CD4-positive, CD25-positive, alpha-beta regulatory T cell (primary cell): ENCODE results near the gene NBAS. TPM values are rescaled to one million over a fixed set of nuclear protein-coding genes. Genes with fewer than 3 reads are reported as not detected.
"Not testable (repeated sequence)": the region's sequence is repeated elsewhere in the genome, so short reads cannot be mapped to it uniquely, and the experiment has no call there.

Source experiments
- ATAC-seq, 2 donors: fragments of 150-1000 bp; cut with Tn5 transposase; one replicate each; pipeline ENCODE4 v1.10.0; 2021; ENCODE audit warnings: low read depth in 2 of 2, moderate number of reproducible peaks in 2 of 2, moderate library complexity in 1 of 2
- DNase-seq, 3 donors: peaks; one replicate each; pipeline versions ENCODE4 v3.0.0 to v3.0.0-alpha.2; 2012 to 2022; ENCODE audit warnings: mixed read lengths in 1 of 3
- H3K27ac ChIP-seq: one replicate; pipeline ENCODE4 v1.7.0; 2013; ENCODE audit warnings: mild to moderate bottlenecking, low read length; ENCODE audit not compliant: insufficient read depth, poor library complexity, severe bottlenecking
- H3K27me3 ChIP-seq: one replicate; pipeline ENCODE4 v1.7.0; 2013; ENCODE audit warnings: low read length; ENCODE audit not compliant: control insufficient read depth, insufficient read depth
- H3K36me3 ChIP-seq: one replicate; pipeline ENCODE4 v1.7.0; 2013; ENCODE audit warnings: mild to moderate bottlenecking, low read length, moderate library complexity; ENCODE audit not compliant: control insufficient read depth, insufficient read depth
- H3K4me1 ChIP-seq: 2 replicates; pipeline ENCODE4 v1.7.0; 2013; ENCODE audit warnings: mild to moderate bottlenecking, low read length; ENCODE audit not compliant: insufficient read depth, control insufficient read depth, poor library complexity, severe bottlenecking
- H3K4me3 ChIP-seq: one replicate; pipeline ENCODE4 v1.7.0; 2013; ENCODE audit warnings: low read depth, mild to moderate bottlenecking, low read length, moderate library complexity
- H3K9me3 ChIP-seq, 2 experiments: 1 replicate in 1 of 2; 2 replicates in 1 of 2; pipeline ENCODE4 v1.7.0; 2013; ENCODE audit warnings: low read length in 2 of 2, mild to moderate bottlenecking in 1 of 2, moderate library complexity in 1 of 2; ENCODE audit not compliant: control insufficient read depth in 2 of 2
- H3K27ac Mint-ChIP-seq, 3 donors: one replicate each; pipeline ENCODE4 v1.8.0; 2020 to 2022; ENCODE audit warnings: mild to moderate bottlenecking in 3 of 3, mixed read lengths in 3 of 3, moderate library complexity in 2 of 3
- H3K27me3 Mint-ChIP-seq: one replicate; pipeline ENCODE4 v1.8.0; 2022; ENCODE audit warnings: mild to moderate bottlenecking, mixed read lengths
- H3K36me3 Mint-ChIP-seq: one replicate; pipeline ENCODE4 v1.8.0; 2020; ENCODE audit warnings: mixed read lengths
- H3K4me1 Mint-ChIP-seq, 4 donors: one replicate each; pipeline ENCODE4 v1.8.0; 2020 to 2022; ENCODE audit warnings: mixed read lengths in 4 of 4, mild to moderate bottlenecking in 1 of 4
- H3K4me3 Mint-ChIP-seq, 4 donors: one replicate each; pipeline ENCODE4 v1.8.0; 2020 to 2022; ENCODE audit warnings: mild to moderate bottlenecking in 4 of 4, mixed read lengths in 4 of 4, moderate library complexity in 3 of 4
- H3K9me3 Mint-ChIP-seq, 7 donors: one replicate each; pipeline ENCODE4 v1.8.0; 2020 to 2022; ENCODE audit warnings: mixed read lengths in 7 of 7, mild to moderate bottlenecking in 3 of 7, moderate library complexity in 2 of 7
- polyA plus RNA-seq, 4 donors: library from polyadenylated mRNA; unstranded; fragments of 300-500 nt; fragmentation: Illumina TruSeq; gene quantifications; one replicate each; pipeline ENCODE4 v1.2.3, GENCODE V29; 2021
- total RNA-seq: library from RNA; stranded (reverse); gene quantifications from one replicate; pipeline ENCODE4 v1.2.3, GENCODE V29; 2022

NBAS gene
- total and polyA plus RNA-seq, 5 donors from 2014 or later = 18.5 to 31.9 (median 19.5) TPM

DNA sequence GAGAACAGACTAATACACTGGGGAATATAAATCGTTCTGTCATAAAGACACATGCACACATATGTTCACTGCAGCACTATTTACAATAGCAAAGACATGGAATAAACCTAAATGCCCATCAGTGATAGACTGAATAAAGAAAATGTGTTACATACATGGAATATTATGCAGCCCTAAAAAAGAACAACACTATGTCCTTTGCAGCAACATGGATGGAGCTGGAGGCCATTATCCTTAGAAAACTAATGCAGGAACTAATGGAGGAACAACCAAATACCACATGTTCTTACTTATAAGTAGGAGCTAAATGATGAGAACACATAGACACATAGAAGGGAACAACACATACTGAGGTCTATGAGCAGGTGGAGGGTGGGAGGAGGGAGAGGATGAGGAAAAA lies 61.9 kb downstream of the NBAS start:
- not testable (repeated sequence) for H3K4me3 Mint-ChIP-seq, H3K27me3 Mint-ChIP-seq, H3K27me3 ChIP-seq, H3K9me3 Mint-ChIP-seq, DNase-seq, H3K27ac ChIP-seq, H3K4me1 ChIP-seq, ATAC-seq, H3K27ac Mint-ChIP-seq, H3K9me3 ChIP-seq, H3K4me3 ChIP-seq
- peaks cover 22% of the 10 kb centered on the region for H3K36me3 ChIP-seq
- Mint-ChIP-seq H3K4me1 (peaks cover 0 to 14% (median 3%) of the 10 kb centered on the region in 4 donors), H3K36me3 (peaks cover 55% of the 10 kb centered on the region)

DNA sequence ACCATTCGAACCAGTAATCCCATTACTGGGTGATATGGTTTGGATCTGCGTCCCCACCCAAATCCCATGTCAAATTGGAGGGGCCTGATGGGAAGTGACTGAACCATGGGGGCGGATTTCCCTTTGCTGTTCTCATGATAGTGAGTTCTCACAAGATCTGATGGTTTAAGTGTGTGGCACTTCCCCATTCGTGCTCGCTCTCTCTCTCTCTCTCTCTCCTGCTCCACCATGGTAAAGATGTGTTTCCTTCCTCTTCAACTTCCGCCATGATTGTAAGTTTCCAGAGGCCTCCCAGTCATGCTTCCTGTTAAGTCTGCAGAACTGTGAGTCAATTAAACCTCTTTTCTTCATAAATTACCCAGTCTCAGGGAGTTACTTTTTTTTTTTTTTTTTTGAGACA lies 62.6 kb downstream of the NBAS start:
- no peak overlapping the region for H3K27ac Mint-ChIP-seq
- Histone ChIP-seq H3K4me3 (no peak overlapping the region), H3K27me3 (no peaks in the 10 kb centered on the region), H3K9me3 (no peaks in the 10 kb centered on the region), H3K27ac (no peak overlapping the region), H3K36me3 (peaks cover 17% of the 10 kb centered on the region), H3K4me1 (no peaks in the 10 kb centered on the region)
- no peaks in the 10 kb centered on the region for H3K9me3 Mint-ChIP-seq
- no peak overlapping the region for H3K4me3 Mint-ChIP-seq
- ATAC-seq = no peak
- H3K27me3 Mint-ChIP-seq = no peaks in the 10 kb centered on the region
- peaks cover 0 to 13% (median 3%) of the 10 kb centered on the region in 4 donors for H3K4me1 Mint-ChIP-seq
- peaks cover 56% of the 10 kb centered on the region for H3K36me3 Mint-ChIP-seq
- no peak for DNase-seq

DNA sequence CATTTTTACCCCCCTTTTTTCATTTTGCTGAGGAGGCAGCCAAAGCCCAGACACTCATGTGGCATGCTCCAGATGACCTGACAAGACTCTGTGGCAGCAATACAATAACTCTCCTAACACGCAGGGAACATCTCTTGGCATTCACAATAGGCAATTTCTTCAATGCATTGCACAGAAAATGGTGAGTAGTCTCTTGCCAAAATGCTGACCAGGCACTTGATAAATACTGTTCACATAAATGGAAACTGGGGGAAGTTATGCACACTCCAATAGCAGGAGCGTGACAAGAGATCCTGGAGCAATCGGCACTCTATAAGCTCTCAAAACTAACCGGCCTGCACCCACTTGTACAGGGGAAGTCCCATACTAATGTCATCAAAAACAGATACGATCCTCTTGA lies 66.3 kb downstream of the NBAS start:
- Mint-ChIP-seq H3K9me3 (no peaks in the 10 kb centered on the region), H3K27ac (no peak overlapping the region), H3K27me3 (no peaks in the 10 kb centered on the region), H3K4me1 (peaks cover 0 to 9% (median 4%) of the 10 kb centered on the region in 4 donors), H3K4me3 (no peak overlapping the region), H3K36me3 (peaks cover 53% of the 10 kb centered on the region)
- peaks cover 8% of the 10 kb centered on the region for H3K36me3 ChIP-seq
- no peaks in the 10 kb centered on the region for H3K9me3 ChIP-seq
- no peak overlapping the region for H3K4me3 ChIP-seq
- no peak for ATAC-seq
- DNase-seq = no peak
- H3K4me1 ChIP-seq = no peaks in the 10 kb centered on the region
- no peaks in the 10 kb centered on the region for H3K27me3 ChIP-seq
- H3K27ac ChIP-seq = no peak overlapping the region

DNA sequence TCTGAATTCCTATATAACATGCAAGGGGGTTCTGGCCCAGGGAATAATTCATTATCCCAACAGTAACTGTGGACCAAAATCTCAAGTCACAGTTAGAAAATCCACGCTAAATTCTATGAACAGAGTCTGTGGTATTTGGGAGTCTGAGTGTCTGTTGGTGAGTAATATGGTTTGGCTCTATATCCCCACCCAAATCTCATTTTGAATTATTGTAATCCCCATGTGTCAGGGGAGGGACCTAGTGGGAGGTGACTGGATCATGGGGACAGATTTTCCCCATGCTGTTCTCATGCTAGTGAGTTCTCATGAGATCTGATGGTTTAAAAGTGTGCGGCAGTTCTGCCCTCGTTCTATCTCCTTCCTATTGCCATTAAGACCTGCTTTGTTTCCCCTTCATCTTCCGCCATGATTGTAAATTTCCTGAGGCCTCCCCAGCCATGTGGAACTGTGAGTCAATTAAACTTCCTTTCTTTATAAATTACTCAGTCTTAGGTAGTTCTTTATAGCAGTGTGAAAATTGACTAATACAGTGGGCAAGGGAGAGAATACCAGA lies 68.3 kb downstream of the NBAS start:
- Mint-ChIP-seq H3K4me1 (peaks cover 0 to 13% (median 4%) of the 10 kb centered on the region in 4 donors), H3K27ac (no peak overlapping the region), H3K4me3 (no peak overlapping the region), H3K9me3 (no peaks in the 10 kb centered on the region), H3K36me3 (peaks cover 45% of the 10 kb centered on the region), H3K27me3 (no peaks in the 10 kb centered on the region)
- Histone ChIP-seq H3K4me1 (no peaks in the 10 kb centered on the region), H3K9me3 (no peaks in the 10 kb centered on the region), H3K36me3 (peaks cover 13% of the 10 kb centered on the region), H3K4me3 (no peak overlapping the region), H3K27ac (no peak overlapping the region), H3K27me3 (no peaks in the 10 kb centered on the region)
- ATAC-seq (no peak), DNase-seq (no peak)

DNA sequence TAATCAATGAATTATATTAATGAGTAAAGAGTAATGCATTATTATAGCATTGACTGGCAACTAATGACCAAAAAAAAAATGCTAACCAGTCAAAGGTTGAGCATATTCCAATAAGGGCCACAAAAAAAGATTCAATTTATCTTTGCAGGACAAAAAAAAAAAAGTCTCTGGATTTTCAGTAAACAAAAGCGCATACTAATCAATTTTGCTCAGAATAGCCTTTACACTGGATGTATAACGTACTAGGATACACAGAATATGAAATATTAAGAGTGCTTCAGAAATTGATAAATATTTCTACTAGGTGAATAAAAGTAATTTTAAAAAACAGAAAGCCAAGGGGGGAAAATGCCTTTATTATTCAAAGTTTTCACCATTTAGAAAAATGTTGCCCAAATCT lies 74.4 kb downstream of the NBAS start:
- DNase-seq = no peak
- H3K27me3 ChIP-seq = no peaks in the 10 kb centered on the region
- H3K36me3 Mint-ChIP-seq = peaks cover 38% of the 10 kb centered on the region

DNA sequence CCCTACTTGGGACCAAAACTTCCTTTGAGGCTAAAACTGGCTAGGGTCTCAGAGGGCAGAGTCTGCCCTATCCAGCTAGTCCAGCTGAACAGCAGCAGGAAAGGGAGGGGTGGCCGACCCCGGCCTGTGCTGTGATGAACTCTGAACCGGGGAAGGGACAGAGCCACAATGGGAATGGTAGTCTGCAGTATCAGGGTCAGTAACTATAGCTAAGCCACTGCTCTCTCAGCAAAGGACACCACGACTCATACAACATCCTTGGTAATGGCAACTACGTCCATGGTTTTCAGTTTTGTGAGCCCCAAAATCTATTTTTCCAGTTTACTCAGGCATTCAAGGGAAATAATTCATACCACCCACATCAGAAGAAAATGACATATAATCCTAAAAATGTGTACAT lies 75.2 kb downstream of the NBAS start:
- Histone ChIP-seq H3K9me3 (no peaks in the 10 kb centered on the region), H3K27me3 (no peaks in the 10 kb centered on the region), H3K36me3 (peaks cover 48% of the 10 kb centered on the region), H3K4me3 (no peak overlapping the region), H3K4me1 (no peaks in the 10 kb centered on the region), H3K27ac (no peak overlapping the region)
- ATAC-seq (no peak), DNase-seq (no peak)
- no peaks in the 10 kb centered on the region for H3K9me3 Mint-ChIP-seq
- peaks cover 44% of the 10 kb centered on the region for H3K36me3 Mint-ChIP-seq
- peaks cover 0 to 16% (median 3%) of the 10 kb centered on the region in 4 donors for H3K4me1 Mint-ChIP-seq
- no peak overlapping the region for H3K27ac Mint-ChIP-seq
- no peak overlapping the region for H3K4me3 Mint-ChIP-seq
- no peaks in the 10 kb centered on the region for H3K27me3 Mint-ChIP-seq

More for the DNA sequence above, 74.4 kb downstream of the NBAS start:
- peaks cover 0 to 15% (median 3%) of the 10 kb centered on the region in 4 donors for H3K4me1 Mint-ChIP-seq
- H3K27me3 Mint-ChIP-seq = no peaks in the 10 kb centered on the region
- Histone ChIP-seq H3K4me3 (no peak overlapping the region), H3K36me3 (peaks cover 43% of the 10 kb centered on the region), H3K27ac (no peak overlapping the region), H3K9me3 (no peaks in the 10 kb centered on the region), H3K4me1 (no peaks in the 10 kb centered on the region)
- H3K9me3 Mint-ChIP-seq = no peaks in the 10 kb centered on the region
- no peak overlapping the region for H3K27ac Mint-ChIP-seq
- no peak for ATAC-seq
- no peak overlapping the region for H3K4me3 Mint-ChIP-seq

DNA sequence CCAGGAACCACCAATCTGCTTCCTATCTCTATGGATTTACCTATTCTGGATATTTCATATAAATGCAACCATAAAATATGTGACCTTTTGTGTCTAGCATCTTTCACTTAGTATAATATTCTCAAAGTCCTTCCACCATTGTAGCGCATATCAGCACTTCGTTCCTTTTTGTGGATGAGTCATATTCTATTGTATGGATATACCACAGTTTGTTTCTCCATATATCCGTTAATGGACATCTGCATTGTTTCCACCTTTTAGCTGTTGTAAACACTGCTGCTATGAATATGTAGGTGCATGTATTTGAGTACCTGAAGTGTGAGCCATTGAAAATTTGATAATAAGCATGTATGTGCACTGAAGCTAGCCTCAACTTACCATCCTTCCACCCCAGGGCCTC lies 80.1 kb downstream of the NBAS start:
- no peak overlapping the region for H3K4me3 Mint-ChIP-seq
- no peaks in the 10 kb centered on the region for H3K9me3 Mint-ChIP-seq
- H3K27ac Mint-ChIP-seq = no peak overlapping the region
- Histone ChIP-seq H3K4me1 (no peaks in the 10 kb centered on the region), H3K36me3 (peaks cover 35% of the 10 kb centered on the region), H3K27ac (no peak overlapping the region), H3K27me3 (no peaks in the 10 kb centered on the region), H3K9me3 (no peaks in the 10 kb centered on the region), H3K4me3 (no peak overlapping the region)
- no peak for DNase-seq
- H3K27me3 Mint-ChIP-seq = no peaks in the 10 kb centered on the region
- peaks cover 0 to 13% (median under 1%) of the 10 kb centered on the region in 4 donors for H3K4me1 Mint-ChIP-seq
- peaks cover 53% of the 10 kb centered on the region for H3K36me3 Mint-ChIP-seq
- no peak for ATAC-seq

DNA sequence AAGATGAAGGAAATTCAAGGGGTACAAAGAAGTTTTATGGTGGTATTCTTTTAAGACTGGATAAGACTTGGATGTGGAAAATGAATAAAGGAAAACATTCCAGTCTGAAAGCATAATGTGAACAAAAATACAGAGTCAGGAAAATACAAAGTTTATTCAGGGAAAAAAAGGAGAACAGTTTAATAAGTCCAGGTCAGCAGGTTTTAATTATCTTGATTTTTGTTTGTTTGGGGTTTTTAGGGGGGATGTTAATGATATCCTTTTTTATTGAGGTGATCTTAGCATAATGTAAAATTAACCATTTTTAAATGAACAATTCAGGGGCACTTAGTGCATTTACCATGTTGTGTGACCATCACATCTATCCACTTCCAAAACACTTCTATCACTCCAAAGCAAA lies 80.6 kb downstream of the NBAS start:
- H3K27ac ChIP-seq = no peak overlapping the region
- Mint-ChIP-seq H3K9me3 (no peaks in the 10 kb centered on the region), H3K36me3 (peaks cover 52% of the 10 kb centered on the region), H3K4me1 (peaks cover 0 to 14% (median under 1%) of the 10 kb centered on the region in 4 donors), H3K27ac (no peak overlapping the region), H3K27me3 (no peaks in the 10 kb centered on the region), H3K4me3 (no peak overlapping the region)
- no peak for ATAC-seq
- H3K4me1 ChIP-seq = no peaks in the 10 kb centered on the region
- H3K36me3 ChIP-seq = peaks cover 31% of the 10 kb centered on the region
- no peaks in the 10 kb centered on the region for H3K27me3 ChIP-seq
- H3K9me3 ChIP-seq = no peaks in the 10 kb centered on the region
- H3K4me3 ChIP-seq = no peak overlapping the region
- no peak for DNase-seq
